ENCODE results near the gene DSCAML1.

DSCAML1 gene

DNA sequence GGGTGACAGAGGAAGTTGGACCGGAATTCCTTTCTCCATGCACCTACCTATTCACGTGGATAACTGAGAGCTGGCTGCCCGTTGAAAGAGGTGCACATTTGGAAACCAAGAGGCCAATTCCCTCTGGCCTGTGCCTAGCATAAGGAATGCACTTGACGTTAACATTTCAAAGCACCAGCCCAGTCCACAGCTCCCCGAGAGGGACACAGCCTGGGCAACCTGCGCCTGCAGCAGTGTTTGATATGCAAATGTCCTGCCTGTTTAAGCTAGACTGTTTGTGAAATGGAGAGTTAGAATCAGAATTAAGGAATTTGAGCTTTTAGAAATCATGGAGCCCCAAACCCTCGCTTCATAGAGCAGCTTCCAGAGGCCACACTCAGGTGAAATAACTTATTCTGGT, 126.1 kb downstream of the DSCAML1 start:
- DNase-seq (ENCODE audit: low read depth in 2 of 2, low spot score in 1 of 2): no peak

DNA sequence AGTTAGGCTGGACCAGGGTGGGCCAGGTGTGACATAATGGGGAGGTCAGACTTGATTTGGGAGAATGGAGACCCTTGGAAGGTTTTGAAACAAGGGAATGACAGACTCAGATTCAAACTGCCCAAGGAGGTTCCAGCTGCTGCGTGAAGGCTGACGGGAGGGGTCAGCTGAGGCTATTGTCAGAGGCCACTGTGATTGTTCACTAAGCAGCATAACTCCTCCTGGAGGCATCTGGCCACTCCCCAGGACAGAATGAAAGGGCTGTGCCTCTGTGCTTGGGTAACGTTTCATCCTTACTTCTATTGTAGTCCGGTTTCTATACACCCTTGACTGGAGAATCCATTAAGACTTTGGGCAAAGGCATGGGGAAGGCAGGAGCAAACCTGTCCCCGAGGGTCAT, 126.6 kb downstream of the DSCAML1 start:
- no peak for DNase-seq (ENCODE audit: low read depth in 2 of 2, low spot score in 1 of 2)

DNA sequence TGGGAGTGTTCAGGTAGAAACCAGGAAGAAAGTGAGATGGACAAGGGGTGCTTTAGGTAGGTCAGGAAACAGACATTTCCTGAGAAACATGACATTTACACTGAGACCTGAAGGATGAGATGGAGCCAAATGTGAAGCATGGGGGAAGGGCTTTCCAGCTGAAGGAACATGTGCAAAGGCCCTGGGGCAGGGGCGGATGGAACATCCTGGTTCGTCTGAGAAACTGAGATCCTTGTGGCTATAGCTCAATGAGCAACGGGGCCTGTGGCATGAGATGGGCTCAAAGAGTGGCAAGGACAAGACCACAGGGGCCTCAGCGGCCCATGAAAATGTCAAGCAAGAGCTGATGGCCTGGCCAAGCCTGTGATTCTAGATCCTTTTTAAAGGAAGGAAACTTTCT, 127.4 kb downstream of the DSCAML1 start:
- DNase-seq (ENCODE audit: low read depth in 2 of 2, low spot score in 1 of 2): no peak

DNA sequence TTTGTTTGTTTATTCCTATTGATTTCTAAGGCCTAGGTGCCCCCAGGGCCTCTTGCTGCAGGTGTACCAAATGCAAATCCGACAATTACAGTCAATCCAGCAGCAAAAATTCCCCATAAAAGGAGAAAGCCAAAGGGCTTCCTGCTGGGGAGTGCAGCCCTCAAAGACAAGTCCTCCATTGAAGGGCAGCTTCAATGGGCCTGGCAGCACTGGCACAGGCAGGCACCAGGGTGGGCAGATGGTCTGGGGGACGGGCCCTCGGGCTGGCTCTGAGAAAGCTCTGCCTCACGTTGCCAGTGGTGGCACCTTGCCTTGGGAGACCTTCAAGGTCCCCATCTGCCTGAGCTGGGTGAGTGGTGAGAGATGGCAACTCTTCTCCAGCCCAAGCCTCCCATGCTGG, 128.0 kb downstream of the DSCAML1 start:
- no peak for DNase-seq (ENCODE audit: low read depth in 2 of 2, low spot score in 1 of 2)

DNA sequence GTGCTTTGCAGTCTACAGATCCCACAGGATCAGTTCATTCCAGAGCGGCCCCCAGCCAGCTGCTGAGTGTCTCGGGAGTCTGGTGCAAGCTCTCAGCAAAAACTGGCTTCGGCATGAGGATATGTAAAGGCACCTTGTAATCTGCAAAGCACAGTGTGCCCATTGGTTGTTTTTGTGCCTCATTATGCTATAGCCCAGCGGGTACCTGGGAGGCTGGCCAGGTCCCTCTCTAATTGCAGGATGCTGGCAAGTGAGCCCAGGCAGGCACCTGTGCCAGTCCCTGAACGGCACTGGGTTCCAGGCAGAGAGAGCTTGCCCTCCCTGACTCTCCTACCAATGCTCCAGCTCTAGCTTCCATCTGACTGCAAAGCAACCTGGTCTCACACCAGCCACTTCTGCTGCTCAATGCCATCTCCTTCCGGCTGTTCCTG, 128.7 kb downstream of the DSCAML1 start:
- DNase-seq (ENCODE audit: low read depth in 2 of 2, low spot score in 1 of 2): no peak

DNA sequence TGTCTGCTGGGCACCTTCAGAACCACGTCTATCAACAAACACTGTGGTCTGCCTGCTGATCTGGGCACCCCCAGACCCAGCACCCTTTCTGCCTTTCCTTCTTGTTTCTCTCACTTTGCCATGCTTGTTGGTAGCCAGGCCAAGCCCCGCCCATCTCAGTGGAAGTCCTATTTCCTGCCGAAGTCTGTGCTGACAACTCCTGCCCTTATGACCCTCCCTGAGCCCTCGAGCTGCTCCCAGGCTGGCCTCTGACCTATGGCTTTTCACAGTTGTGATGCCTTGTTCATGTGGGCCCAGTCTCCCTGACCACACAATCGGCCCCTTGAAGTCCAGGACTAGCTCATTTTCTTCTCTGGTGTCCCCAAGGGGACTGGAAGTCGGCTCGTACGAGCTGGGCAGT, 132.1 kb downstream of the DSCAML1 start:
- DNase-seq (ENCODE audit: low read depth in 2 of 2, low spot score in 1 of 2): no peak

DNA sequence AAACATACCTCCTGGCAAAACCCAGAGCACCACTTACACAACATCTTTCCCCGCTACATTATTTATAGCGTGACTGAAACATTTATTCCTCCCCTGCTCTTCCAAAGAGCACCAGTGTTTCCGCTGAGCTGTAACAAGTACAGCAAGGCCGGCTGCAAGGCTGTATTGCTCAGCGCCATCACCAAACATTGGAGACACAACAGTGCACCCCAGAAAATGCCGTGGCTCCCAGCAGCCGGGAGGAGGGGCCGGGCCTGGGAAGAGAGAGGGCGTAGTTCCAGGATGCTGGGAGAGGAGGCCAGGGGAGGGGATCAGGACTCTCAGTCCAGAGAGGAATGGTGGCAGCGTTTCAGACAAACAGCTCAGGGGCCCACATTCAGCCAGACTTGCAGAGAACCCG, 133.2 kb downstream of the DSCAML1 start:
- no peak for DNase-seq (ENCODE audit: low read depth in 2 of 2, low spot score in 1 of 2)

DNA sequence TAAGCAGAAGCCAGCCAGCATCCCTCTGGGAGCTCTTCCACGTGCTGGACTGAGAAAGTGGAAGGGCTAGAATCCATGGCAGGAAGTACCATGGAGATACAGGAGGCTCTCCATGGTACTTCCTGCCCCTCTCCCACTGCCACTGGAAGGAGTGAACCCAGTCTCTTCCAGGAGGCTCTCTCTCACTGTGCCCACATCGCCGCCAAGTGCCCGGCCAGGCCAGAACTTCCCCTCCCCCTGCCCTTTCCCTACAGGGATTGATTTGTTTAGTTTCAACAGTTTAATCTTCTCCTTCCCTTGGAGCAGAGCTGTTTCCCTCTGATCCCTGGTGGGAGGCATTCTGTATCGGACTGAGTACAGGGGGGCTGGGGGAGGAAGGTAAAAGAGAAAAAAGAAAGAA, 133.6 kb downstream of the DSCAML1 start:
- DNase-seq (ENCODE audit: low read depth in 2 of 2, low spot score in 1 of 2): no peak

DNA sequence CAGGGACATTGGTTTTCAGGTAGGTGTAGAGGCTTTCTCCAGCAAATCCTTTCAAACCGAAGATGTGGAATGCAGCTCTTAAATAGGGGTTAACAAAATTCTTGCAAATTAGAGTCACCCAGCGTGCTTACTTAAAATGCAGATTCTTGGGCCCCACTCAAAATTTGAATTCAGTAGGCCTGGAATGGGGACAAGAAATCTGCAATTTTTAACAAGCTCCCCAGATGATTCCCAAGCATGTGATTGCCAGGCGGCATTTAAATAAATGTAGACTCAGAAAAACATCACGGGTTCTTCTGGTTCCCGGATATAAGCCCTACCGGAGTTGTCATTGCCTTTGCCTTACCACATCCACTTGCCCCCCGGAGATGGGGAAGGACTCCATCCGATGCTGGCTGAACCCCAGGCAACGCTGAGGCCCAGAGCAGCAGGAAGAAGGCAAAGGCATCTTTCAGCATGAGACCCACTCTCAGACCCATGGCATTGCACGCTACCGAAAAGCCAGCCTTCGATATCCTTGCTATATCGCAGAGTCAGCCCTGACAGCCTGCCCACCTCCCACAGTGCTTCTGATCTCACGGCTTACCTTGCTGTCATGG, 134.2 kb downstream of the DSCAML1 start:
- DNase-seq (ENCODE audit: low read depth in 2 of 2, low spot score in 1 of 2): no peak

DNA sequence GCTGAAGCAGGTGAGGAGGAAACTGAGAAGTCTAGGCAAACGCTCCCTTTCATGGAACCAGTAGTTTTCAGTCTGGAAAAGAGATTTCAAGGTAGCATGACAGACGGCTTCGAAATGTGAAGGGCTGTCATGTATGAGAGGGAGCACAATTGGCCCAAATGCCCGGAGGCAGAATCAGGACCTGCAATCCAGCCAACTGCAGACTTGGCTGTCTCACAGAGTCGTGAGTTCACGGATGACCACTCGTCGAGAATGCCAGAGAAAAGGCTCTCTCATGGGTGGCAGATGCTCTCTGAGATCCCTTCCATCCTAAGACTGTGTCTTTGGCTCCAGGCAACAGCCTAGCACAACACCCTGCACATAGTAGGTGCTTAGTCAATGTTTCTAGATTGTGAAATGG, 134.8 kb downstream of the DSCAML1 start:
- DNase-seq (ENCODE audit: low read depth in 2 of 2, low spot score in 1 of 2): no peak

DNA sequence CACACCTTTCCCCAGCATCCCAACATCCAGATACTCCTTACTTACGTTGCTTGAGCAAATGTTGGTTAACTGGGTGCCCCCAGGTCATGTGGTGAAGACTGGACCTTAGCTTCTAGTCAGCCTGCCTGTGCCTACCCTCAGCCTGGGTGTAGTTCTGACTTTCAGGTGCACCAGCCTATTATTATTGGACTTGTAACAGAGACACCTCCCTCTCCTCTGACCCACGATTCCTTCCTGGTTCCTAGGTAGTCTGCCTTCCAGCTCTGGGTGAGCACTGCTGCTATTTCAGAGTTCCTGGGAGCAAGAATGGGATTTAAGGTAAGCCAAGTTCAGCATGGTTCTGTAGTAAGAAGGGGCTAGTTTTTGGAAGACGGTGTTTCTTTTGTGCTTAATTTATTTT, 138.2 kb downstream of the DSCAML1 start:
- no peak for DNase-seq (ENCODE audit: low read depth in 2 of 2, low spot score in 1 of 2)

DNA sequence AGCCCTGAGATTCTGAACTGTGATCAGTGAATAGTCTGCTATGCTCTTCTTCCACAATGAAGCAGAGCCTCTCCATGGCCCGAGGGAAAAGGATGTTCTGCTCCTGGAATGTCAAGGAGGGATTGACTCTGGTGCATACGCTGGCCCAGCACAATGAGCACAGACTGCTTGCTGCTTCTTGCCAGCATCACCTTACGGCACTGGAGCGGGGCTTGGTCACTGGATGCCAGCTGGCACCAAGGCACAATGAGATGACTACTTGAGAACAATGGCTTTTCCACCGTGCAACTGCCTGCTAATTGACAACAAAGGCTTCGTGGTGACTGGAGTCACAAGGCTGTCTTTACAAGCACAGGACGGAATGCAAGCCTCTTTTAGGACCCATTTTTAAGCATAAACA, 139.2 kb downstream of the DSCAML1 start:
- no peak for DNase-seq (ENCODE audit: low read depth in 2 of 2, low spot score in 1 of 2)

DNA sequence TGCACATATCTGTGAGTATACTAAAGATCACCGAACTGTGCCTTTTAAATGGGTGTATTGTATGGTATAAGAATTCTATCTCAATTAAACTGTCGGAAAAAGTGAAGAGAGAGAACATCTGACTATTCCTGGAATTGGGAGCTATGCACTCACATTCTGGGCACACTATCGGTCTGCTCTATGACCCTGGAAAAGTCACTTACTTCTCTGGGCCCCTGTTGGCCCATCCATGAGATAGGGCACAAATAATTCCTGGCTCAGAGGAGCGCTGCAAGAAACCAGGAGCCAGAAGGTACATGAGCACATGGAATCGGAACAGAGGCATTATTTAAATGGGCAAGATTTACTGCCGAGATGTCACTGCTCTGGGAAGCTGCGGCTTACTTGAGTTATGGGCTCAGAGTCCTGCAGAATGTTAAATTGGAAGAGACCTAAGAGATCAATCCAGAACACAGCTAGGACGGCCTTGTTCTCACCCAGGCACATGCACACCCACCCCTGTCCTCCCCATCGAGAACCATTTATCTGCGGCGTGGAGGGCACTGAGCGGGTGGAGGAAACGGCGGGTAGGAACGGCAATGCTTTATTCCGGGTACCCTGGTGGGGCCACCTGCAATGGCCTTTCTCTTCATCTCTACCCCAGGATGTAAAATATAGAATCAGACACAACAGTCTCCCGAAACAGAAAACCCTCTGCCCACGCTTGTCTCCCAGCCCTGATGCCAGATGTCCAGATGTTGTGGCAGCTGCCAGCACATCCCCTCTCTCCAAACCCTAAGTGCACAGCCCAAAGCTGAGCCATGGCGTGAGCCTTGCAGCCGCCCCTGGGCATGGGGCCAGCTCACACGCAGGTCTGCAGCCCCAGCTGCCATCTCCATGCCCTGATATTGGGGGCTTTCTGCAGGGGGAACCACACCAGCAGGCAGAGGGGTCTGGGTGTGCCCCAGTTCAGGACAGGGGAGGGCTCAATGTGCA, 142.4 kb downstream of the DSCAML1 start:
- no peak for DNase-seq (ENCODE audit: low read depth in 2 of 2, low spot score in 1 of 2)

DNA sequence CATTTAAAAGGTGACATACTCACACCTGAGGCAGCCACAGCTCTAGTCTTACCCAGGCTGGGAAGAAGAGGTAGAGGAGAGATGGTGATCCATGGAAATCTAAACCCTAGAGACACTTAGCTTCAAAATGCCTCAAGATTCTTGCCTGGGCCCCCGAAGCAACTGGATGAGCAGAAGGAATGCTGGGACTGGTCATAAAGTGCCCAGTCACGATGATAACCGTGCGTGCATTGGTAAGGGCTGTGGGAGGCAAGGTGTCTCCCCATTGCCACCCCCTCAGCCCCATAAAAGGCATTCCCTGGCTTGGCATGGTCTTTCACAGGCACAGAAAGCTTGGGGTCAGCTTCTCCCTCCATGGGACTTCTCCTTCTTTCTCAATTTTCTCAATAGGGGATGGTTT, 144.5 kb downstream of the DSCAML1 start:
- DNase-seq (ENCODE audit: low read depth in 2 of 2, low spot score in 1 of 2): no peak

DNA sequence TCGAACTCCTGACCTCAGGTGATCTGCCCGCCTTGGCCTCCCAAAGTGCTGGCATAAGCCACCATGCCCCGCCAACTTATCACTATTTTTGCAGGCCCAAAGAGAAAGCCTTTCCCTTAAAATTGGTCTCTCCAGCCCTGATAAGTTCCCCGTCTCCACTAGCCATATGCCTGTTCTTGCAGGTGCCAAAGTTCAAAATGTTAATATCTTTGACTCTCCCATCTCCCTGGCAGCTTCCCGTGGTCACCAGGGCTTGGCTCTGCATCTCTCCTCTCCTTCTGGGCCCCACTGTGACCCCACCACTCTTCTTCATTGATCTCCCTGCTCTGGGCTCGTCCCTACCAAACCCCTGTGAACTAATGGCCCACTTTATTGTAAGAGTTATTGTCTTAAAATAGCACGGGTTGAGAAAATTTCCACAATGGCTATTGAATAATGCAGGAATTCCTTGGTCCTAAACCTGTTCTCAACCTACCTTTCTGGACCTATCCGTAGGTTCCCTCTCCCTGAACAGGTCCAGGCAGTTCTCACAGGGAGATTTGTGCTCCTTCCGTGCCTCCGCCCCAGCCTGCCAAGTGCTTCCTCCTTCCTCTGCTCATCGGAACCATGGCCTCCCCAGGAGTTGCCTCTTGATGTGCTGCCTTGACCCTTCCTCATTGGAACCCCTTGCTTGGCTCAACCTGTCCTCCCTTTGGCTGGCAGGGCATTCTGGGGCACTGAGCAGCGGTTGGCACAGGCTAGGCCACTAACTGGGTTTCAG, 147.5 kb downstream of the DSCAML1 start:
- DNase-seq (ENCODE audit: low read depth in 2 of 2, low spot score in 1 of 2): no peak

DNA sequence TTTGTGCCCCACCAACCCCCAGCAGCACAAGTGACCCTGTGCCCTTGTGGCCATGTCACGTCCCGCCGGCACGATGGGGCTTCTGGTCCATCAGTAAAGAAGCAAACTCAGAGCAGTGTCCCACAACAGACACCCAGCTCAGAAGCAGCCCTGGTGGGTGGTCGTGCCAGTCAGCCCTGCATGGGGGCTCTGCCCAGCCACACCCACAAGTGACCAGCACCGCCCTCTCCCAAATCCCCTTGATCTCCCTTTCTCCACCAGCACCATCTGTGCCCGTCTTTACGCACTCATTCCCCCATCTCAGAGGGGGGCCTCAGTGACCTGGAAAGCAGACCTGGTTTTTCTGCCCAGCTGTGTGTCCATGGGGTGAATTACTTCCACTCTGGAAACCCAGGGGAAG, 149.1 kb downstream of the DSCAML1 start:
- no peak for DNase-seq (ENCODE audit: low read depth in 2 of 2, low spot score in 1 of 2)

DNA sequence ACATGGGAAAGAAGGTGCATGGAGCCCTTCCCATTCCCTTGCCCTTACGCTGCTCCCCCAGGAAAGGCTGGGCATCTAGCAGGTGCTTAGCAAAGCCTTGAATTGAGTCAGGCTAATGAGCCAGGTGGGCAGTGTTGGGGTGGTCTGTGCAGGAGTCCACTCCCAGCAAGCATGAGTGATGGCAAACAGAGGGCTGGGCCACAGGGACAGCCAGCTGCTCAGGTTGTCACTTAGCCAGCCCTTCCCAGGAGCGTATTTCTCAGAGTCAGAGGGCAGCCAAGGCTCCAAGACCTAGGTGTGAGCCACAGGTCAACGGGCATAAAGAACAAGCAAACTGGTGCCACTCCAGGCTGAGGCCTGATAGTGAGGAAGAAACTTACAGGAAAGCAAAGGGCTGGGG, 149.8 kb downstream of the DSCAML1 start:
- DNase-seq (ENCODE audit: low read depth in 2 of 2, low spot score in 1 of 2): no peak

DNA sequence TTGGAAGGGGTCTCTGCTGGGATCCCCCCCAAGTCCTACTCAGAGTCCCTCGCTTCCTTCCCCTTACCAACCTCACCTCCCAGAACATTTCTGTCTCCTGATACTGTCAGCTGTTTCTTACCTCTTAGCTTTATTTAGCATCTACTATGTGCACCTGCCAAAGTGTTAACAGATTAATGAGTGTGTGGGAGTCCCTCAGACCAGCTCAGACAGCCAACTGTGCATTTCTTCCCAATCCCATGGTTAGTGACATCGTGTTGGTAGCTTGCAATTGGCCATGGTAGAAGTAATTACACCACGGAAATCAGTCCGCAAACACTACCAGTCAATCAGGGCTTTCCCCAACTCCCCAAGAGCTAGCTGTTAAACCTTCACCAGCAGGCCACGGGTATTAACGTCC, 150.6 kb downstream of the DSCAML1 start:
- no peak for DNase-seq (ENCODE audit: low read depth in 2 of 2, low spot score in 1 of 2)

DNA sequence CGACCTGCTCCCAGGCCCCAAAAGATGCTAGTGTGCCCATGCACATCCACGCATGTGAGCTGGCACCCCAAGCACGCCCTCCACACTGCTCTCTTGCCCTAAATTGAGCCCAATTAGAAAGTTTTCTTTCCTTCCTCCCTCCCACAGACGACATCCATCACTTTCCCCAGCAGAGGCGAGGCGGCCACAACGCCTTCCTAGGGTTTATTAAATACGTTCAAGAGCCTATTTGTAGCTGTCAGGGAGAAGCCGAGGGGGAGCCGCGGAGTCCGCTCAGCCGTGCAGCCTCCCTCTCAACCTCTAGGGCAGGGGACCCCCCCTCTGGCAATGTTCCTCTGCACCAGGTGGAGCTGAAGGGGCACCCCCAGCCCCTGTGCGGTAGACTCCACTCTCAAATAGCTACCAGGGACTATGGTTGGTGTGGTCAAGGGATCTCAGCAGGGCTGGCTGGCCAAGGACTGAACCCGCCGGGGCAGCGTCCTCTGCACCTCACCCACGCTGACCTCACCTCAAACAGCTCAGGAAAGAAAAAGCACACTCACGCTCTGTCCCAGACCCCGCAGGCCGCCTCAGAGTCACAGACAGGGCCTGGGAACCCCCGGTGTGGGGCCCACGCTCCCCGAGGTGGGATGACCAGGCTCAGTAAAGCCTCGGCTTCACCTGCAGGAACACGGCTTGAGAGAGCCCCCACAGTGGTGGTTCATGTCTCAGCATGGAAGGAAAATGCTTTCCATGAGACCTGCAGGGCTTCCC, 152.4 kb downstream of the DSCAML1 start:
- no peak for DNase-seq (ENCODE audit: low read depth in 2 of 2, low spot score in 1 of 2)

DNA sequence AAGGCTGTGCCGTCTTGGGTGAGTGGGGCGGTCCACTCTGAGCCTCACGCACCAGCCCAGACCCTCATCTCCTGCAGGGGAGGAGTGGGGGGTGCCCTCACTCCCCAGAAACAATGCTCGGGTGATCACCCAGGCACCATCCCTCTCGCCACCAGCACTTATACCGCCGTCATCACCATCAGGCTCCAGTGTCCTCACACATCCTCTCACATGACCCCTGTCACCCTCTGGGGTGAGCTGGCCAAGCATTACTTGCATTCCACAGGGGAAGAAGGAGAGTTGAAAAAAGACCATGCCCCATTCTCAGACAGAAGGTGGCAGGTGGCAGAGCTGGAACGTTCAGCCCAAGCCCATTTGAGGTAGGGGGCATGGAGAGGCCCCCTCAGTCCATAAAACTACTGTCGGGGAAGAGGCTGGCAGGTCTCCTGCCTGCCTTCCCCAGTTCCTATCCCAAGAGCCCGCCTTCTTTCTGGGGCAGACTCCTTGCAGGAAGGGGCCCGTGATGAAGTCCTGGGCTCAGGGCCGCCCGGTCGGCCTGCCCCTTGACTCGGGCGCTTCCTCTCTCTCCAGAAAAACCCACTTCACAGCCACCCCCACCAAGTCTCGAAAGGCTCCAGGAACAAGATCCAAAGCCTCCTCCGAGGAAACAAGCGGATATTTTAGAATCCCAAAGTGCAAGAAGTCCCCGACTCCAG, 153.3 kb downstream of the DSCAML1 start:
- no peak for DNase-seq (ENCODE audit: low read depth in 2 of 2, low spot score in 1 of 2)

DNA sequence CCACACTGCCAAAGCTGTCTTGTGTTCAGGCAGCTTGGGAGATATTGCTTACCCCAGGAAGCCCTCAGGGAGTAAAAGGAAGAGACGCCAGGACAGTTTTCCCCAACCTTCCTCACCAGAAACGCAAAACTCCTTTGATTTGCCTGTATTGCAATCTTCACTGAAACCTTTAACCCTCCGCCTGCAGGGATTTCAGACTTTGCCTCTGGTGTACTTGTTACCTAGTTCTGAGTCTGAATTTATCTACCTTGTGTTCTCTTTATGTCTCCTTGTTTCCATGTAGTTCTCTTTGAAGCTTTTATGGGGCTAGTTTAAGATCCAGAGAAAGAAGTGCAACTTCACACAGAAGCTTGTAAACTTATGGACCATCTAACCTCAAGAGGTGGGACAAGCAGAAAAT, 154.2 kb downstream of the DSCAML1 start:
- no peak for DNase-seq (ENCODE audit: low read depth in 2 of 2, low spot score in 1 of 2)
